HepG2 (cell line): ENCODE results near the gene SENP5. TPM values are rescaled to one million over a fixed set of nuclear protein-coding genes. Genes with fewer than 3 reads are reported as not detected.
A peak's percentile ranks its signal among the peaks of the same experiment; 100 is the strongest.

ENCODE experiments used
- ATAC-seq: fragments of 200-7000 bp; cut with Tn5 transposase; 3 replicates; pipeline ENCODE4 v1.9.1; 2020; ENCODE audit warnings: mild to moderate bottlenecking, moderate library complexity
- BruUV-seq: library from RNA; stranded (reverse); fragments of 400-500 nt; replicated peaks from 2 replicates; lab custom pipeline; 2021; lab: Mats Ljungman, UMichigan
- CTCF ChIA-PET: fragments of 300-600 bp; formaldehyde crosslinking; extraction: SDS; loops from one replicate; lab custom pipeline; 2021; ENCODE audit warnings: low total read pairs, inconsistent platforms, low intra/inter-chr PET ratio; lab: Yijun Ruan, JAX
- POLR2A ChIA-PET: fragments of 350-600 bp; sonication (Branson Sonifier 250); formaldehyde crosslinking; loops from one replicate; lab custom pipeline; 2020; ENCODE audit warnings: antibody characterized with exemption, inconsistent platforms; lab: Yijun Ruan, JAX
- DNase-seq: peaks from one replicate; pipeline ENCODE4 v3.0.0-alpha.2; 2015; ENCODE audit warnings: low spot score
- FAIRE-seq: peaks from 3 replicates; lab custom pipeline; 2011; peaks lifted over from hg19 to GRCh38; lab: Jason Lieb, UNC
- H2AFZ ChIP-seq: one replicate; pipeline ENCODE4 v1.6.1; 2011; ENCODE audit warnings: low read length, inconsistent platforms
- H3K27ac ChIP-seq: fragments of 300-600 bp; 3 replicates; pipeline ENCODE4 v1.8.0; 2011; ENCODE audit warnings: mixed run types, mild to moderate bottlenecking, mixed read lengths, low read length, inconsistent platforms; ENCODE audit not compliant: insufficient read depth; ENCODE audit errors: extremely low read length
- H3K27me3 ChIP-seq, 2 experiments: fragments of 200-600 bp in 1 of 2; 2 replicates in 1 of 2; 3 replicates in 1 of 2; pipeline versions ENCODE4 v1.6.0 to v1.8.0; 2011; ENCODE audit warnings: low read length in 2 of 2, mild to moderate bottlenecking in 2 of 2, moderate library complexity in 2 of 2, inconsistent platforms in 1 of 2; ENCODE audit not compliant: insufficient read depth in 2 of 2, control insufficient read depth in 1 of 2
- H3K36me3 ChIP-seq, 2 experiments: fragments of 200-600 bp in 1 of 2; replicated peaks in 1 of 2; 2 replicates in 1 of 2; 3 replicates in 1 of 2; pipeline versions ENCODE4 v1.5.1 to v1.8.0; 2011; ENCODE audit warnings: low read length in 2 of 2, inconsistent platforms in 1 of 2; ENCODE audit not compliant: insufficient read depth in 2 of 2, control insufficient read depth in 1 of 2
- H3K4me1 ChIP-seq: 2 replicates; pipeline ENCODE4 v1.5.1; 2012; ENCODE audit warnings: low read length, inconsistent platforms; ENCODE audit not compliant: insufficient read depth
- H3K4me2 ChIP-seq: 2 replicates; pipeline ENCODE4 v1.6.0; 2011; ENCODE audit warnings: low read depth, low read length, inconsistent platforms
- H3K4me3 ChIP-seq, 3 experiments: fragments of 200-600 bp in 1 of 3; sonication (generic), shearing (Covaris generic) in 1 of 3; replicated peaks in 1 of 3; 2 replicates each; pipeline ENCODE4 v1.5.1; 2011 to 2016; ENCODE audit warnings: low read length in 3 of 3, inconsistent platforms in 2 of 3, low read depth in 2 of 3, mild to moderate bottlenecking in 2 of 3, control low read depth in 1 of 3, mixed read lengths in 1 of 3; ENCODE audit not compliant: insufficient read depth in 1 of 3
- H3K79me2 ChIP-seq: one replicate; pipeline ENCODE4 v1.6.1; 2011; ENCODE audit warnings: low read length, inconsistent platforms; ENCODE audit not compliant: insufficient read depth
- H3K9ac ChIP-seq: 2 replicates; pipeline ENCODE4 v1.6.0; 2011; ENCODE audit warnings: mild to moderate bottlenecking, low read depth, low read length, inconsistent platforms; ENCODE audit not compliant: insufficient read depth
- H3K9me3 ChIP-seq: 2 replicates; pipeline ENCODE4 v1.5.1; 2012; ENCODE audit warnings: mild to moderate bottlenecking, low read length
- H4K20me1 ChIP-seq: 2 replicates; pipeline ENCODE4 v1.6.0; 2011; ENCODE audit warnings: inconsistent platforms, mild to moderate bottlenecking, low read length, moderate library complexity; ENCODE audit not compliant: insufficient read depth
- ATF7-NPFF ChIP-seq: sonication (generic); formaldehyde crosslinking; IDR thresholded peaks from 2 replicates; pipeline ENCODE4 v1.8.1; 2023; ENCODE audit warnings: mild to moderate bottlenecking, low read depth, missing genetic modification reagents, moderate library complexity
- ZNF317 ChIP-seq: sonication (generic); formaldehyde crosslinking; IDR thresholded peaks from 2 replicates; pipeline ENCODE4 v1.5.0; 2020; ENCODE audit warnings: mild to moderate bottlenecking, missing genetic modification reagents
- WGBS: methylation state at CpG from one replicate; pipeline ENCODE4 v1.1.6; 2017; ENCODE audit warnings: low lambda C conversion rate; 5-methylcytosine and 5-hydroxymethylcytosine counted together
- in situ Hi-C: cut with HindIII; loops from 2 replicates; pipeline ENCODE4 v1.10.0; 2017; ENCODE audit warnings: low pct_unique_long_range_greater_than_20kb; ENCODE audit not compliant: extremely low pct_ligation_motif_present
- intact Hi-C: fragments of 100-400 bp; cut with micrococcal nuclease; formaldehyde crosslinking; loops from one replicate; pipeline ENCODE4 v1.10.0; 2022; ENCODE audit not compliant: unreplicated experiment
- polyA plus RNA-seq, 8 experiments: library from polyadenylated mRNA; depleted of rRNA in 3 of 8; stranded (reverse) in 7 of 8; unstranded in 1 of 8; fragments of >200 nt; fragmentation: Illumina TruSeq in 4 of 8; extraction: Trizol in 4 of 8; gene quantifications; 2 replicates each; pipeline versions ENCODE4 v1.2.1 to v1.2.3, GENCODE V29; 2011 to 2016; ENCODE audit warnings: low read depth in 4 of 8, missing spikeins in 1 of 8, mixed read lengths in 1 of 8; ENCODE audit not compliant: insufficient read depth in 1 of 8
- total RNA-seq, 5 experiments: library from RNA; depleted of rRNA; stranded (reverse); fragments of >200 nt; fragmentation: Illumina TruSeq; extraction: Trizol; gene quantifications; 2 replicates each; pipeline ENCODE4 v1.2.3, GENCODE V29; 2016; ENCODE audit warnings: low read depth in 1 of 5

The SENP5 gene
- total and polyA plus RNA-seq, 2 of the 13 experiments (the other 11 are each of a cell fraction or from before 2014, with no cell fraction given) = 17.6 to 30.9 TPM

GRCh38 chr3:196983186-196983585 lies 115.5 kb downstream of the SENP5 start:
- CTCF ChIA-PET = no interaction called here
- H3K9ac ChIP-seq = no peak overlapping the region
- DNase-seq = no peak
- no peak overlapping the region for H2AFZ ChIP-seq
- no peak overlapping the region for H3K4me3 ChIP-seq
- no peaks in the 10 kb centered on the region for H3K36me3 ChIP-seq
- no peak overlapping the region for H3K27ac ChIP-seq
- BruUV-seq = no TSS peak
- H3K4me2 ChIP-seq = no peak overlapping the region
- TF ChIP-seq ATF7-NPFF (CRISPR knock-in tag) = no peak
- TF ChIP-seq ZNF317 (CRISPR knock-in tag) = peak; percentile 95
- FAIRE-seq = no peak
- POLR2A ChIA-PET = no interaction called here
- intact Hi-C loops = no loop called here
- peaks cover 69% of the 10 kb centered on the region for H3K4me1 ChIP-seq
- no peaks in the 10 kb centered on the region for H3K79me2 ChIP-seq
- in situ Hi-C loops = loop anchor here (25.0 kb wide), 1 partner anchor 529 kb away; no protein-coding TSS in a partner anchor
- no peak for ATAC-seq
- H3K9me3 ChIP-seq = peaks cover 10% of the 10 kb centered on the region; the same call in 1 of the 2 replicates
- no peaks in the 10 kb centered on the region for H3K27me3 ChIP-seq
- H4K20me1 ChIP-seq = no peaks in the 10 kb centered on the region
- 88% methylated on average over 1 of the region's 1 CpG for WGBS

Other genes starting within 250 kb of the SENP5 start
- gene NRROS, start 228.2 kb upstream of the SENP5 start, total RNA-seq (2016; rRNA removed; fragmentation: Illumina TruSeq; extraction: Trizol) = not detected in 2 replicates
- gene NRROS, start 228.2 kb upstream of the SENP5 start, polyA plus RNA-seq (2011; rRNA removed) = not detected in 2 replicates
- 1.2 and 1.5 TPM in 2 replicates for gene CEP19, start 155.7 kb upstream of the SENP5 start, total RNA-seq (2016; rRNA removed; fragmentation: Illumina TruSeq; extraction: Trizol)
- gene CEP19, start 155.7 kb upstream of the SENP5 start, polyA plus RNA-seq (2011; rRNA removed) = 0.43 and 0.48 TPM in 2 replicates
- gene PIGX, start 155.5 kb upstream of the SENP5 start, total RNA-seq (2016; rRNA removed; fragmentation: Illumina TruSeq; extraction: Trizol) = 19.2 and 21.3 TPM in 2 replicates
- gene PIGX, start 155.5 kb upstream of the SENP5 start, polyA plus RNA-seq (2011; rRNA removed) = 9.8 and 13.2 TPM in 2 replicates
- 24.7 and 52.5 TPM in 2 replicates for gene PAK2, start 128.1 kb upstream of the SENP5 start, total RNA-seq (2016; rRNA removed; fragmentation: Illumina TruSeq; extraction: Trizol)
- gene PAK2, start 128.1 kb upstream of the SENP5 start, polyA plus RNA-seq (2011; rRNA removed) = 20.7 and 23.0 TPM in 2 replicates
- gene NCBP2, start 74.6 kb downstream of the SENP5 start, total RNA-seq (2016; rRNA removed; fragmentation: Illumina TruSeq; extraction: Trizol) = 58.7 and 69.2 TPM in 2 replicates
- 78.5 and 95.5 TPM in 2 replicates for gene NCBP2, start 74.6 kb downstream of the SENP5 start, polyA plus RNA-seq (2011; rRNA removed)
- 2.2 and 4.7 TPM in 2 replicates for gene PIGZ, start 100.9 kb downstream of the SENP5 start, total RNA-seq (2016; rRNA removed; fragmentation: Illumina TruSeq; extraction: Trizol)
- 60.5 and 75.7 TPM in 2 replicates for gene PIGZ, start 100.9 kb downstream of the SENP5 start, polyA plus RNA-seq (2011; rRNA removed)
- 0.97 and 3.2 TPM in 2 replicates for gene MELTF, start 161.9 kb downstream of the SENP5 start, total RNA-seq (2016; rRNA removed; fragmentation: Illumina TruSeq; extraction: Trizol)
- 7.5 and 11.9 TPM in 2 replicates for gene MELTF, start 161.9 kb downstream of the SENP5 start, polyA plus RNA-seq (2011; rRNA removed)